ENCODE data around the gene AKIRIN1.
"Not testable (repeated sequence)": the region's sequence is repeated elsewhere in the genome, so short reads cannot be mapped to it uniquely, and the experiment has no call there.

AKIRIN1 gene

DNA sequence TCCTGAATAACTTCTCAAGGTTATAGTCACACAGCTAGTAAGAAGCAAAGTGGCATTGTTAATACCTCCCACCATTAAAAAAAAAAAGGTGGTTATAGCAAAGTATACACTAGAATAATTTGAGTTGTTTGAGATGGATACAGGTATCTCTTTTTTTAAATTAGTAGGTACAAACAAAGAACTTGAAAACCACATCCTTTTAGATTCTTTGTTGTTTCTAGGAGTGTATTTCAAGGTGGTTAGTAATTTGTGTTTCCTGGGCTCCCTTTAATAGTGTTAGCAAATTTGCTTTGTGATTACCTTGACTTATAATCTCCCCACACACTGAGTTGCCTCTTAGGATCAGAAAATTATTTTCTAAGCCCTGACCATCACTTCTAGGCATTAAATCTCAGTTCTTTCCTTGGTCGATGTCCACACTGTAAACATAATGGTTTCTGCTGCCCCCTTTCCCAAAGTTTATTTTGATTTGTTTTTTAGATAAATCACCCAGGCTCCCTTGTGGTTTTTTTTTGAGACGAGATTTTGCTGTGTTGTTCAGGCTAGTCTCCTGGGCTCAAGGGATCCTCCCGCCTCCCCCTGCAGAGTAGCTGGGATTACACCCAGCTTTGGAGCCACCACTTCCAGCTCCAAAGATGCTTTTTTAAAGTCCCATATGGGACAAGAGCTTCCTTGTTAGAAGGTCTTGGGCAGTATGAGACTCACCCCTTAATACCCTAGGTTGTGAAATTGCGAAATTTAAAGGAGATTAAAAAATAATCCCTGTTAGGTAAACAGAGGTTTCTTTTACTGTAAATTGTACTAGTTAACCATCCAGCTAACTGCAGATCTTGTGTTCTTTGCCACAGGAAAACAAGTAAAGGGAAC, 6.2 kb downstream of the AKIRIN1 start:
- no peak for DNase-seq

DNA sequence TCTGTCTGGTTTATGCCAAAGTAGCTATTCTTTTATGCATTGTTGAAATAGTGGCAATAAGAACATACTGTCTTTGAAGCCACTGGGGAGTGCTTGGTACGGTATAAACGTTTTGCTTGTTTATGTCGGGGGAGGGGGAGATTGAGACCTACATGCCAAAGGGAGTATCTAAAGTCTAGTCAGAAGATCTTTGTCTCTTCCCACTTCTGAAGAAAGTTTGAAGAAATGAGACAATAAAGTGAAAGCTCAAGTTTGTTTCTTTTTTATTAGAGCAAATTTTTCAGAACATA, 6.8 kb downstream of the AKIRIN1 start:
- no peak for DNase-seq

- peak; percentile 86 for DNase-seq
Measured at GRCh38 chr1:39001516-39002421, 10.7 kb downstream of the AKIRIN1 start.

- DNase-seq = no peak
Measured at GRCh38 chr1:39003281-39003680, 12.2 kb downstream of the AKIRIN1 start.

DNA sequence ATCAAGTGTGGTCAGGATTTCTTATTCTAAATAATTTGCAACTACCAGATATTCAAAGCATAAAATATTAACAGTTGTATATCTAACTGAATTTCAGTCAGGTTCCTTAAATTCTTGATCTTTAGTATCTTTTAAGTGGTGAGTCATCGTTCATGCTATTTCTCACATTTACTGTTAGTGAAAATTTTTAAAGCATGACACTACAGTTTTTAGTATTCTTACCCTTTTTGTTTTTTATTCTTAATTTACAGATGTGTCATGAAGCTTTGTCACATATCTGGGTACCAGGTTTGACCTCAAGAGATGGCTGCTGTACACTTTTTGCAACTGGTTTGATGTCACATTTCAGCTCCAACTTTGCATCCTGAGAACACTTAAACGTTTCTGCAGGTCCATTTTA, 12.7 kb downstream of the AKIRIN1 start:
- DNase-seq = no peak

- no peak for DNase-seq
Measured at GRCh38 chr1:39006287-39006686, 15.2 kb downstream of the AKIRIN1 start.

- no peak for DNase-seq
Measured at GRCh38 chr1:39006726-39007645, 15.9 kb downstream of the AKIRIN1 start.

DNA sequence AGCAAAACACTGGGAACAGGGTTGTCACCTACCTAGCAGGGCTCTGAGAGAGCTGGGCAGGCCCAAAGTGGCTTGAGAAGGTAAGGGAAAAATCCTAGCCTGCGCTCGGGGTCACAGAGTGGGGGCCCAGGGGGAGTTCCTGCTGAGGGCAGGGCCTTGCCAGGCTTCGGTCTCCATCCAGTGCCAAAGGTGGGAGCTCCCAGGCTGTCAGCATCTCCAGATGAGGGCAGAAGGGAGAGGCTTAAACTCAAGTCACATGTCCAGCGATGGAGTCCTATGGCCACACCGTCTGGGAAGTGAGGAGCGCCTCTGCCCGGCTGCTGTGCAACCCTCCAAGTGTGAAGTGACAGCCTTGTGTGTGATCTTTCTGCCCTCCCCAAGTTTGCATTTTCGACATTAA, 23.9 kb downstream of the AKIRIN1 start:
- DNase-seq = not testable (repeated sequence)

- DNase-seq = no peak
Measured at GRCh38 chr1:39016604-39017171, 25.6 kb downstream of the AKIRIN1 start.

- DNase-seq = no peak
Measured at GRCh38 chr1:39017266-39017665, 26.2 kb downstream of the AKIRIN1 start.

- not testable (repeated sequence) for DNase-seq
Measured at GRCh38 chr1:39020494-39020893, 29.4 kb downstream of the AKIRIN1 start.

DNA sequence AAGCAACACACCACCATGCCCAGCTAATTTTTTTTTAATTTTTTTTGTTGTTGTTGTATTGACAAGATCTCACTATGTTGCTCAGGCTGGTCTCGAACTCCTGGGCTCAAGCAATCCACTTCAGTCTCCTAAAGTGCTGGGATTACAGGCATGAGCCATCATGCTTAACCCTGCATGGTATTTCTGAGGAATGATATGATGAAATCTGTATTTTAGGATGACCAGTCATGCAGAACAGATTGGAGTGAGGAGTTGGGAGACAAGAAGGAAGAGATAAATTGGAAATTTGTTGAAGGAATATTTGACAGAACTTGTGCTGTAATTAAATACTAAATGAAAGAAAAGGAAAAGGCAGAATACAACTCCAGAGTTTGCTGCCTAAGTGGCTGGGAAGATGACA, 30.4 kb downstream of the AKIRIN1 start:
- no peak for DNase-seq

DNA sequence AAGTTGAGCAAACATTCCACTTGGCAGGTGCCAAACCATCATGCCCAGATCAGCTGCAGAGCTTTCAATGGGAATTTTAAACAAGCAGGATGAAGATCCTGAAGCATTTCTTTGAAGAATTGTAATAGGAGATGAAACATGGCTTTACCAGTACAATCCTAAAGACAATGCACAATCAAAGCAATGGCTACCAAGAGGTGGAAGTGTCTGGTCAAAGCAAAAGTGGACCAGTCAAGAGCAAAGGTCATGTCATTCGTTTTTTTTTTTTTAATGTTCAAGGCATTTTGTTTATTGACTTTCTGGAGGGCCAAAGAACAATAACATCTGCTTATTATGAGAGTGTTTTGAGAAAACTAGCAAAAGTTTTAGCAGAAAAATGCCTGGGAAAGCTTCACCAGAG, 32.1 kb downstream of the AKIRIN1 start:
- DNase-seq = no peak

GRCh38 chr1:39026051-39026865, 35.2 kb downstream of the AKIRIN1 start, which contains the start of gene NDUFS5:
TSS of gene NDUFS5 (plus strand) at chr1:39026350. CDS start at chr1:39028725, 2,375 bp downstream.
- DNase-seq = peak; percentile 100

DNA sequence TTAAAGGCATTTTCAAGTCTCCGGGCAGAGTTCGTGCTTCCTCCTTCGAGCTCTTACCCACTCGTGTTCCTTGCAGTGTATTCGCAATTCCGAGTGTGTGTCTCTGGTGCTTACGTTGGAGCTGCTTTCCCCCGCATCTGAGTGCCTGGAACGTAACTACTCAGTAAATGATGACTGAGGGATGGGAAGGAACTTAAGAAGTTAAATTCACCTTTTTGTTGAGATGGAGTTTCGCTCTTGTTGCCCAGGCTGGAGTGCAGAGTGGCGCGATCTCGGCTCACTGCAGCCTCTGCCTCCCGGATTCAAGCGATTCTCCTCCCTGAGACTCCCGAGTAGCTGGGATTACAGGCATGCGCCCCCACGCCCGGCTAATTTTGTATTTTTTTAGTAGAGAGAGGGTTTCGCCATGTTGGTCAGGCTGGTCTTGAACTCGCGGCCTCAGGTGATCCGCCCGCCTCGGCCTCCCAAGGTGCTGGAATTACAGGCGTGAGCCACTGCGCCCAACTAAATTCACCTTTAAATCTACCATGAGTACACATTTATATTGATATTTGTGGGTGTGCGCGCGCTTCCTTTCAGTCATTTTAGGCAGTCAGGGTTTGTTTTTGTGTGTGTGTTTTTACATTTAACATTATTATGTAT, 35.9 kb downstream of the AKIRIN1 start:
- no peak for DNase-seq

DNA sequence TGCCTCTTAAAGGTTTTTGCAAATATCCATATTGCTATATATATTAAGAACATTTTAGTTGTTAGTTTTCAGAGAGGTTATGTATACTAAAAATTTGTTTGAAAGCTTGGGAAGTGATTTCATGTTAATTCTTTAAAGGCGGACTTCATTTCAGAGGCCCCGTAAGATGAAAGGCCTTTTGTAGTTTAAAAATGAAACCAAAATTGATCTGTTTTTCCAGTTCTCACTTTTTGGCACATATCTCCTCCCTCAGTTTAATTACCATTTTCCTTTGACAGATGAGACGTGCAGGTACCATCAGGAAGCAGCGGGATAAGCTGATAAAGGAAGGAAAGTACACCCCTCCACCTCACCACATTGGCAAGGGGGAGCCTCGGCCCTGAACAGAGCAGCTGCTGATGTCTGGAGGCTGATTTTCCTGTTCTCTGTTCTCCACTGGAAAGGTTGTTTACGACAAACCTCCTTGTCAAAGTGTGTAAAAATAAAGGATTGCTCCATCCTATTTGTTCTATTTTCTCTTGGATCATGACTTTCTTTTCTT, 43.1 kb downstream of the AKIRIN1 start:
- no peak for DNase-seq

DNA sequence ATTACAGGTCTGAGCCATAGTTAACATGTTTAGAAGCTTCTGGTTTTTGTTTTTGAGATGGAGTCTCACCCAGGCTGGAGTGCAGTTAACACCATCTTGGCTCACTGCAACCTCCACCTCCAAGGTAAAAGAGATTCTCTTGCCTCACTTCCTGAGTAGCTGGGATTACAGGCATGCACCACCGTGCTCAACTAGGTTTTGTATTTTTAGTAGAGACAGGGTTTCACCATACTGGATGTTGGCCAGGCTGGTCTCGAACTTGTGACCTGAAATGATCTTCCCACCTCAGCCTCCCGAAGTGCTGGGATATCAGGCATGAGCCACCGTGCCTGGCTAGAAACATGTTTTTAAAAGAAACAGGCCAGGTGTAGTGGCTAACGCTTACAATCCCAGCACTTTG, 45.6 kb downstream of the AKIRIN1 start:
- no peak for DNase-seq

DNA sequence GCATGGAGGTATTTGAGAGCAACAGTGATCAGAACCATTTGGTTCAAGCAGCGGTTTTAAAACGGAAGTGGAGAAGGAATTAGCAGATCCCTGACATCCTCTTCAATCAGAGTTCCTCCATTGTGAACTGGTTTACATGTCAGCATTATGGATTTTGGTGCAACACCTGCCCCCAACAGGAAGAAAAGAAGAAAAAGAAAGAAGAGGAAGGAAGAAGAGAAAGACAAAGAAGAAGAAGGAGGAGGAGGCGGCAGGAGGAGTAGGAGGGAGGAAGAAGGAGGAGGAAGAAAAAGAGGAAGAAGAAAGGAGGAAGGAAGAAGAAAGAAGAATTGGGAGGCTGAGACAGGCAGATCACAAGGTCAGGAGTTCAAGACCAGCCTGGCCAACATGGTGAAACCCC, 52.4 kb downstream of the AKIRIN1 start:
- no peak for DNase-seq

DNA sequence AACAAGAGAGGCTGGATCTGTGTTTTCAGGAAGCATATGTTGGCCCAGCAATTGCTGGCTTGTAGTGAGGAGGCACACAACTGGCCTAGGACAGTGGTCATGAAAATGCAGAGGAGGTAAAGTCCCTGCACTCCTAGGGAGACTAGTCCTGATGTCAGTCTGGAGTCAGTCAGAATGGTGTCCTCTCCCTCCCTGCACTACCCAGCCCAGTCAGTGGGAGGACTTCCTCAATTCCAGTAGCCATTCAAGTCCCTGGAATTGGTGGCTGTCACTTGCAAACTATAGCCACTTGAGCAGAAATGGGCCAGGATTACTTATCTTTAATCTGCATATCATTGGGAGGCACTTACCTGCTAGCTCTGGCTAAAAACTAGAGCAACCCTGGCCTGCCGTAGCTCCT, 53.7 kb downstream of the AKIRIN1 start:
- no peak for DNase-seq

GRCh38 chr1:39045231-39045630, 54.2 kb downstream of the AKIRIN1 start:
- DNase-seq = no peak
